ENCODE data around the gene PLA1A.

DNA sequence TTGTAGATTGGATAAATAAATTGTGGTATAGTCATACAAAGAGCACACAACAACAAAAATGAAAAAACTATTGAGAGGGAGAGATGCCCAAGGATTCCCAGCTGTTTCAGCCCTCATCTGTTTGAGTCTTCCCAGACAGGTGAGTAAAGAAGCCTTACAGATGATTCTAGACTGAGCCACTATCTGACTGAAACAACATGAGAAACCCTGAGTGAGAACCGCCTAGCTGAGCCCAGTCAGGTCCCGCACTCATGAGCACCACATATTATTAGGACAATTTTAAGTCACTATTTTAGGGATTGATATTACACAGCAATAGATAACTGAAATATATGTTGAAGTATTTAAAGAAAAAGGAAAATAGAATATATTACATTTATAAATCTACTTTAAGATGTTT is 43.7 kb downstream of the PLA1A start:
- TF ChIP-seq, protein P1, sequence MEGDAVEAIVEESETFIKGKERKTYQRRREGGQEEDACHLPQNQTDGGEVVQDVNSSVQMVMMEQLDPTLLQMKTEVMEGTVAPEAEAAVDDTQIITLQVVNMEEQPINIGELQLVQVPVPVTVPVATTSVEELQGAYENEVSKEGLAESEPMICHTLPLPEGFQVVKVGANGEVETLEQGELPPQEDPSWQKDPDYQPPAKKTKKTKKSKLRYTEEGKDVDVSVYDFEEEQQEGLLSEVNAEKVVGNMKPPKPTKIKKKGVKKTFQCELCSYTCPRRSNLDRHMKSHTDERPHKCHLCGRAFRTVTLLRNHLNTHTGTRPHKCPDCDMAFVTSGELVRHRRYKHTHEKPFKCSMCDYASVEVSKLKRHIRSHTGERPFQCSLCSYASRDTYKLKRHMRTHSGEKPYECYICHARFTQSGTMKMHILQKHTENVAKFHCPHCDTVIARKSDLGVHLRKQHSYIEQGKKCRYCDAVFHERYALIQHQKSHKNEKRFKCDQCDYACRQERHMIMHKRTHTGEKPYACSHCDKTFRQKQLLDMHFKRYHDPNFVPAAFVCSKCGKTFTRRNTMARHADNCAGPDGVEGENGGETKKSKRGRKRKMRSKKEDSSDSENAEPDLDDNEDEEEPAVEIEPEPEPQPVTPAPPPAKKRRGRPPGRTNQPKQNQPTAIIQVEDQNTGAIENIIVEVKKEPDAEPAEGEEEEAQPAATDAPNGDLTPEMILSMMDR (conservative IDR thresholded peaks at IDR 0.05; ENCODE audit: low read depth, low read length) = no peak
- TF ChIP-seq POLR2A (IDR thresholded peaks at IDR 0.05; ENCODE audit: low read depth, low read length) (no peak), MAFK (IDR thresholded peaks at IDR 0.05; ENCODE audit: low read depth, low read length) (no peak), SMC3 (IDR thresholded peaks at IDR 0.05; ENCODE audit: low read depth, low read length) (no peak), CEBPB (IDR thresholded peaks at IDR 0.05; ENCODE audit: low read depth, low read length) (no peak)
- TF ChIP-seq, protein P2, sequence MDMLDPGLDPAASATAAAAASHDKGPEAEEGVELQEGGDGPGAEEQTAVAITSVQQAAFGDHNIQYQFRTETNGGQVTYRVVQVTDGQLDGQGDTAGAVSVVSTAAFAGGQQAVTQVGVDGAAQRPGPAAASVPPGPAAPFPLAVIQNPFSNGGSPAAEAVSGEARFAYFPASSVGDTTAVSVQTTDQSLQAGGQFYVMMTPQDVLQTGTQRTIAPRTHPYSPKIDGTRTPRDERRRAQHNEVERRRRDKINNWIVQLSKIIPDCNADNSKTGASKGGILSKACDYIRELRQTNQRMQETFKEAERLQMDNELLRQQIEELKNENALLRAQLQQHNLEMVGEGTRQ (IDR thresholded peaks at IDR 0.05; ENCODE audit: low read depth, low read length) = no peak

All from IMR-90 (cell line).